KMS-11 (cell line): ENCODE data around the gene FBLN1.

Experiments used
- H2AFZ ChIP-seq: fragments of 200-600 bp; sonication (generic); 2 replicates; pipeline ENCODE4 v1.6.1; 2016; ENCODE audit warnings: antibody characterized with exemption, mixed run types, low read depth
- H3K27ac ChIP-seq: fragments of 200-600 bp; sonication (generic); 2 replicates; pipeline ENCODE4 v1.6.1; 2016; ENCODE audit warnings: mild to moderate bottlenecking, mixed run types
- H3K27me3 ChIP-seq: fragments of 200-600 bp; sonication (generic); 2 replicates; pipeline ENCODE4 v1.6.1; 2017; ENCODE audit warnings: mild to moderate bottlenecking, low read depth, mixed run types, moderate library complexity; ENCODE audit not compliant: insufficient read depth
- H3K36me3 ChIP-seq: fragments of 200-600 bp; sonication (generic); 2 replicates; pipeline ENCODE4 v1.6.1; 2017; ENCODE audit warnings: mild to moderate bottlenecking, mixed run types; ENCODE audit not compliant: insufficient read depth
- H3K4me1 ChIP-seq: fragments of 200-600 bp; sonication (generic); 2 replicates; pipeline ENCODE4 v1.6.1; 2016; ENCODE audit warnings: mild to moderate bottlenecking, low read depth, mixed run types; ENCODE audit not compliant: poor library complexity, severe bottlenecking
- H3K4me2 ChIP-seq: fragments of 200-600 bp; sonication (generic); 2 replicates; pipeline ENCODE4 v1.7.0; 2016; ENCODE audit warnings: mild to moderate bottlenecking, mixed run types
- H3K4me3 ChIP-seq: fragments of 200-600 bp; sonication (generic); IDR thresholded peaks from 2 replicates; pipeline ENCODE4 v1.6.1; 2017; ENCODE audit warnings: low read depth, low read length, mixed read lengths; ENCODE audit not compliant: insufficient read depth
- H3K79me2 ChIP-seq: fragments of 200-600 bp; sonication (generic); 2 replicates; pipeline ENCODE4 v1.6.1; 2016; ENCODE audit warnings: low read depth, mixed run types; ENCODE audit not compliant: insufficient read depth
- H3K9ac ChIP-seq: fragments of 200-600 bp; sonication (generic); 2 replicates; pipeline ENCODE4 v1.6.1; 2016; ENCODE audit warnings: mild to moderate bottlenecking, mixed run types
- H4K20me1 ChIP-seq: fragments of 200-600 bp; sonication (generic); 2 replicates; pipeline ENCODE4 v1.6.1; 2016; ENCODE audit warnings: mild to moderate bottlenecking, mixed run types; ENCODE audit not compliant: insufficient read depth
- CTCF ChIP-seq: fragments of 200-600 bp; sonication (generic); conservative IDR thresholded peaks from 2 replicates; pipeline ENCODE4 v1.6.1; 2017; ENCODE audit warnings: low read depth, mild to moderate bottlenecking, antibody characterized with exemption, low read length, moderate library complexity, mixed read lengths

Gene FBLN1

GRCh38 chr22:45550891-45551290 is 48.2 kb downstream of the FBLN1 start:
- Histone ChIP-seq H3K79me2 (no peaks in the 10 kb centered on the region), H3K27ac (no peak overlapping the region), H3K4me1 (no peaks in the 10 kb centered on the region), H2AFZ (no peak overlapping the region), H3K9ac (no peak overlapping the region), H4K20me1 (no peaks in the 10 kb centered on the region), H3K4me2 (no peak overlapping the region), H3K36me3 (no peaks in the 10 kb centered on the region), H3K27me3 (peaks cover 15% of the 10 kb centered on the region), H3K4me3 (no peak overlapping the region)
- no peak for TF ChIP-seq CTCF

GRCh38 chr22:45551310-45552016 is 48.8 kb downstream of the FBLN1 start:
- H3K27me3 ChIP-seq = peaks cover 21% of the 10 kb centered on the region
- H4K20me1 ChIP-seq = no peaks in the 10 kb centered on the region
- no peak for TF ChIP-seq CTCF
- H3K79me2 ChIP-seq = no peaks in the 10 kb centered on the region
- no peak overlapping the region for H3K4me3 ChIP-seq
- H3K4me1 ChIP-seq = no peaks in the 10 kb centered on the region
- no peak overlapping the region for H2AFZ ChIP-seq
- no peaks in the 10 kb centered on the region for H3K36me3 ChIP-seq
- H3K4me2 ChIP-seq = no peak overlapping the region
- H3K27ac ChIP-seq = no peak overlapping the region
- H3K9ac ChIP-seq = no peak overlapping the region

DNA sequence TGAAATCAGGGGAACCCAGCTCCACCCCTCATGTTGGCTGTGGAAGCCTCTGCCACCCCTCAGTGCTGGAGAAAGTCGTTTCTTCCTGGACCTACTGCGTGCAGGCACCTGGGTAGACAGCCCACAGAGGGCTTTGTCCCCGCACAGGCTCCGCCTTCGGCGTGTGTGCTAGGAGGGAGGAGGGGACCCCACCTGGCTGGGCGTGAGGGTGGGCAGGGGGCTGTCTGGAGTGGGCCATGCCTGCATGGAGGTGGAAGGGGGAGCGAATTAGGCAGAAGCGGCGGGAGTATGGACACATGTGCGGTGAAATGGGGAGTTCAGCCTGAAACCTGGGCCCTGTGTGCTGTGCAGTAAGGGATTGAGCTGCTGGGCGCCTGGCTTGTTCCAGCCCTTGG is 49.3 kb downstream of the FBLN1 start:
- H2AFZ ChIP-seq = no peak overlapping the region
- no peak overlapping the region for H3K4me3 ChIP-seq
- H4K20me1 ChIP-seq = no peaks in the 10 kb centered on the region
- TF ChIP-seq CTCF = no peak
- H3K4me1 ChIP-seq = no peaks in the 10 kb centered on the region
- H3K27me3 ChIP-seq = peaks cover 20% of the 10 kb centered on the region; the same call in 1 of the 2 replicates
- H3K9ac ChIP-seq = no peak overlapping the region
- H3K4me2 ChIP-seq = no peak overlapping the region
- H3K79me2 ChIP-seq = no peaks in the 10 kb centered on the region
- no peak overlapping the region for H3K27ac ChIP-seq
- H3K36me3 ChIP-seq = no peaks in the 10 kb centered on the region

GRCh38 chr22:45552580-45553350 is 50.1 kb downstream of the FBLN1 start:
- H2AFZ ChIP-seq = no peak overlapping the region

More at GRCh38 chr22:45552580-45553350, 50.1 kb downstream of the FBLN1 start:
- no peak for TF ChIP-seq CTCF
- Histone ChIP-seq H3K4me2 (no peak overlapping the region), H4K20me1 (no peaks in the 10 kb centered on the region), H3K4me3 (no peak overlapping the region), H3K27me3 (peaks cover 15% of the 10 kb centered on the region; the same call in 1 of the 2 replicates), H3K4me1 (no peaks in the 10 kb centered on the region), H3K36me3 (no peaks in the 10 kb centered on the region), H3K79me2 (no peaks in the 10 kb centered on the region), H3K9ac (no peak overlapping the region), H3K27ac (no peak overlapping the region)
